ENCODE results near the gene MAP4K4.

The MAP4K4 gene

DNA sequence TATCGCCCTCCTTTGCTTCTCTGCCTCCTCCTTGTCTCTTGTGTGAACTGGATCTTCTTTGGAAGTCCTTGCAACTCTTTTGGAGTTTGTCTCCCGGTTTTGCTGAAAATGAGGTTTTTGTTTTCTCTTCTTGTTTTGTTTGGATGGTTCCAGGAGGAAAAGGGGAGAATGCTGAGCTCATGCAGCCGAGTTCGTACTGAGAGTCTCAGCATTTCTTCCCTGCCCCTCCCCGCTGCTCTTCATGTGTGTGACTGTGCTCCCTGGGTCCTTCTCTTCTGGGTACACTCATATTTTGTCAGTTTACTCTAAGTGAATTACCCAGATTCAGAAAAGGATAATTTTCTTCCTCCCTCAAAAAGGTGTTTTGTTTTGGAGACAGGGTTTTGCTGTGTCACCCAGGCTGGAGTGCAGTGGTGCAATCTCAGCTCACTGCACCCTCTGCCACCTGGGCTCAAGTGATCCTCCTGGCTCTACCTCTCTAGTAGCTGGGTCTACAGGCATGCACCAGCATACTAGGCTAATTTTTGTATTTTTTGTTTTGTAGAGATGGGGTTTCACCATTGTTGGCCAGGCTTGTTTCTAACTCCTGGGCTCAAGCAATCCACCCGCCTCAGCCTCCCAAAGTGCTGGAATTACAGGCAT lies 151.4 kb downstream of the MAP4K4 start:
- Histone ChIP-seq H3K4me3 (ENCODE audit: low read length) (no peak overlapping the region), H3K27me3 (ENCODE audit: insufficient read depth, low read length) (no peaks in the 10 kb centered on the region), H2AFZ (ENCODE audit: low read depth, low read length) (no peak overlapping the region), H3K36me3 (ENCODE audit: insufficient read depth, low read length) (peaks cover 82% of the 10 kb centered on the region), H3K9me3 (ENCODE audit: low read length) (no peaks in the 10 kb centered on the region), H3K4me1 (ENCODE audit: insufficient read depth, low read length) (no peaks in the 10 kb centered on the region)

GRCh38 chr2:101850450-101850849 lies 152.9 kb downstream of the MAP4K4 start:
- no peak overlapping the region for H2AFZ ChIP-seq (ENCODE audit: low read depth, low read length)
- peaks cover 82% of the 10 kb centered on the region for H3K36me3 ChIP-seq (ENCODE audit: insufficient read depth, low read length)
- H3K27me3 ChIP-seq (ENCODE audit: insufficient read depth, low read length): no peaks in the 10 kb centered on the region
- H3K4me1 ChIP-seq (ENCODE audit: insufficient read depth, low read length): no peaks in the 10 kb centered on the region
- H3K4me3 ChIP-seq (ENCODE audit: low read length): no peak overlapping the region
- H3K9me3 ChIP-seq (ENCODE audit: low read length): no peaks in the 10 kb centered on the region

DNA sequence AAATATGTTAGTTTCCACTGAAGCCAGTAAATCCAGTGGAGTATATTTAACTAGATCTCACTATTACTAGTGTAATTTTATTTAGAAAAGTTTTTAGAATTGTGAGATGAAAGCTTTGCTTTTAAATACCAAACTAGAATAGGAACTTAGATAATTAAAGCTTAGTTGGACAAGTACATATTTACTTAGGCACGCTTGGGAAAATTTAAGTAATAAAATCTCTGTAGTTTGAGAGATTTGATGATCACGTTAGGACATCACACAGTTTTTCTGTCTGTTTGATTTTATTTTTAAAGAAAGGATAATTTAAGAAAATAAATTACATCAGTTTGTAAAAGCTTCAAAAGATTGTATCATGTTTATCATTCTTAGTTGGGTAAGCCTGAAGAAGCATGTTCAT lies 153.5 kb downstream of the MAP4K4 start:
- Histone ChIP-seq H3K4me3 (ENCODE audit: low read length) (no peak overlapping the region), H3K27me3 (ENCODE audit: insufficient read depth, low read length) (no peaks in the 10 kb centered on the region), H3K4me1 (ENCODE audit: insufficient read depth, low read length) (no peaks in the 10 kb centered on the region), H2AFZ (ENCODE audit: low read depth, low read length) (no peak overlapping the region), H3K36me3 (ENCODE audit: insufficient read depth, low read length) (peaks cover 83% of the 10 kb centered on the region), H3K9me3 (ENCODE audit: low read length) (no peaks in the 10 kb centered on the region)

GRCh38 chr2:101852824-101853223 lies 155.3 kb downstream of the MAP4K4 start:
- Histone ChIP-seq H3K4me3 (ENCODE audit: low read length) (no peak overlapping the region), H3K4me1 (ENCODE audit: insufficient read depth, low read length) (no peaks in the 10 kb centered on the region), H2AFZ (ENCODE audit: low read depth, low read length) (no peak overlapping the region), H3K9me3 (ENCODE audit: low read length) (no peaks in the 10 kb centered on the region), H3K27me3 (ENCODE audit: insufficient read depth, low read length) (no peaks in the 10 kb centered on the region), H3K36me3 (ENCODE audit: insufficient read depth, low read length) (peaks cover 84% of the 10 kb centered on the region)

DNA sequence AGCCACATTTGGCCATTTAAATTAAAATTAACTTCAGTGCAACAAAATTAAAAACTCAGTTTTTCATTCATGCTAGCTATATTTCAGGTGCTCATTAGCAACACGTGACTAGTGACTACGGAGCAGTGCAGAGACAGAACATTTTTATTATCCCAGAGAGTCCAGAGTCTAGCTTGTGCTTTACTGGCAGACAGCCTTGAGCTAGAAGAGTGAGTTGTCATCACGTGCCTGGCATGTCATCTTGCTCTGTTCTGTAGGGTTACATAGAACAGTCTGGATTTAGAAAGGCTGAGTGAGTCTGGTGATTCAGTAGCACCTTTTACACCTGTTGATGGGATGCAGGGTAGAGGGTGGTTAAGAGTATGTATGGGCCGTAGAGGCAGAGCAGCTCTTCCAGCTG lies 157.4 kb downstream of the MAP4K4 start:
- Histone ChIP-seq H3K4me3 (ENCODE audit: low read length) (no peak overlapping the region), H3K36me3 (ENCODE audit: insufficient read depth, low read length) (peaks cover 82% of the 10 kb centered on the region), H3K4me1 (ENCODE audit: insufficient read depth, low read length) (no peaks in the 10 kb centered on the region), H2AFZ (ENCODE audit: low read depth, low read length) (no peak overlapping the region), H3K27me3 (ENCODE audit: insufficient read depth, low read length) (no peaks in the 10 kb centered on the region), H3K9me3 (ENCODE audit: low read length) (no peaks in the 10 kb centered on the region)

GRCh38 chr2:101855776-101856175 lies 158.3 kb downstream of the MAP4K4 start:
- Histone ChIP-seq H3K4me3 (ENCODE audit: low read length) (no peak overlapping the region), H3K9me3 (ENCODE audit: low read length) (no peaks in the 10 kb centered on the region), H3K36me3 (ENCODE audit: insufficient read depth, low read length) (peaks cover 85% of the 10 kb centered on the region), H3K4me1 (ENCODE audit: insufficient read depth, low read length) (no peaks in the 10 kb centered on the region), H3K27me3 (ENCODE audit: insufficient read depth, low read length) (no peaks in the 10 kb centered on the region), H2AFZ (ENCODE audit: low read depth, low read length) (no peak overlapping the region)

GRCh38 chr2:101858246-101858645 lies 160.7 kb downstream of the MAP4K4 start:
- peaks cover 87% of the 10 kb centered on the region for H3K36me3 ChIP-seq (ENCODE audit: insufficient read depth, low read length)
- no peaks in the 10 kb centered on the region for H3K27me3 ChIP-seq (ENCODE audit: insufficient read depth, low read length)
- no peaks in the 10 kb centered on the region for H3K4me1 ChIP-seq (ENCODE audit: insufficient read depth, low read length)

GRCh38 chr2:101858910-101859309 lies 161.4 kb downstream of the MAP4K4 start:
- H2AFZ ChIP-seq (ENCODE audit: low read depth, low read length): no peak overlapping the region
- H3K27me3 ChIP-seq (ENCODE audit: insufficient read depth, low read length): no peaks in the 10 kb centered on the region
- H3K4me1 ChIP-seq (ENCODE audit: insufficient read depth, low read length): no peaks in the 10 kb centered on the region
- peaks cover 89% of the 10 kb centered on the region for H3K36me3 ChIP-seq (ENCODE audit: insufficient read depth, low read length)
- H3K9me3 ChIP-seq (ENCODE audit: low read length): no peaks in the 10 kb centered on the region
- no peak overlapping the region for H3K4me3 ChIP-seq (ENCODE audit: low read length)

More at GRCh38 chr2:101858246-101858645, 160.7 kb downstream of the MAP4K4 start:
- Histone ChIP-seq H2AFZ (ENCODE audit: low read depth, low read length) (no peak overlapping the region), H3K4me3 (ENCODE audit: low read length) (no peak overlapping the region), H3K9me3 (ENCODE audit: low read length) (no peaks in the 10 kb centered on the region)

- H3K9me3 ChIP-seq (ENCODE audit: low read length): no peaks in the 10 kb centered on the region
- H3K36me3 ChIP-seq (ENCODE audit: insufficient read depth, low read length): peaks cover 86% of the 10 kb centered on the region
- H3K4me1 ChIP-seq (ENCODE audit: insufficient read depth, low read length): no peaks in the 10 kb centered on the region
Observed at GRCh38 chr2:101859604-101860003, 162.1 kb downstream of the MAP4K4 start.

GRCh38 chr2:101860157-101860556 lies 162.7 kb downstream of the MAP4K4 start:
- H3K36me3 ChIP-seq (ENCODE audit: insufficient read depth, low read length): peaks cover 86% of the 10 kb centered on the region

More at GRCh38 chr2:101859604-101860003, 162.1 kb downstream of the MAP4K4 start:
- Histone ChIP-seq H3K27me3 (ENCODE audit: insufficient read depth, low read length) (no peaks in the 10 kb centered on the region), H3K4me3 (ENCODE audit: low read length) (no peak overlapping the region), H2AFZ (ENCODE audit: low read depth, low read length) (no peak overlapping the region)

DNA sequence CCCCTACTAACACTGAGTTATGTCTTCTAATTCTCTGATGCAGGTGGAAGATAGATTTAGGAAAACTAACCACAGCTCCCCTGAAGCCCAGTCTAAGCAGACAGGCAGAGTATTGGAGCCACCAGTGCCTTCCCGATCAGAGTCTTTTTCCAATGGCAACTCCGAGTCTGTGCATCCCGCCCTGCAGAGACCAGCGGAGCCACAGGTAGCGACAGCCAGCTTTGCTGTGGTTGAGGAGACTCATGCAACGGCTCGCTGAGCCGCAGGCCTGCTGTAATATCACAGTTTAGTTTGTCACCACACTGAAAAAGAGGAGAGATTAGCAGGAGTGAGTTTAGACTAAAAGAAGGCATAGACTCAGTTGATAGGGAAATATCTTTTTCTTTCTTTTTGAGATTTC lies 163.3 kb downstream of the MAP4K4 start:
- Histone ChIP-seq H3K9me3 (ENCODE audit: low read length) (no peaks in the 10 kb centered on the region), H2AFZ (ENCODE audit: low read depth, low read length) (no peak overlapping the region), H3K36me3 (ENCODE audit: insufficient read depth, low read length) (peaks cover 86% of the 10 kb centered on the region), H3K27me3 (ENCODE audit: insufficient read depth, low read length) (no peaks in the 10 kb centered on the region), H3K4me1 (ENCODE audit: insufficient read depth, low read length) (no peaks in the 10 kb centered on the region), H3K4me3 (ENCODE audit: low read length) (no peak overlapping the region)

More at GRCh38 chr2:101860157-101860556, 162.7 kb downstream of the MAP4K4 start:
- H3K9me3 ChIP-seq (ENCODE audit: low read length): no peaks in the 10 kb centered on the region
- no peaks in the 10 kb centered on the region for H3K4me1 ChIP-seq (ENCODE audit: insufficient read depth, low read length)
- no peak overlapping the region for H2AFZ ChIP-seq (ENCODE audit: low read depth, low read length)
- no peaks in the 10 kb centered on the region for H3K27me3 ChIP-seq (ENCODE audit: insufficient read depth, low read length)
- no peak overlapping the region for H3K4me3 ChIP-seq (ENCODE audit: low read length)

DNA sequence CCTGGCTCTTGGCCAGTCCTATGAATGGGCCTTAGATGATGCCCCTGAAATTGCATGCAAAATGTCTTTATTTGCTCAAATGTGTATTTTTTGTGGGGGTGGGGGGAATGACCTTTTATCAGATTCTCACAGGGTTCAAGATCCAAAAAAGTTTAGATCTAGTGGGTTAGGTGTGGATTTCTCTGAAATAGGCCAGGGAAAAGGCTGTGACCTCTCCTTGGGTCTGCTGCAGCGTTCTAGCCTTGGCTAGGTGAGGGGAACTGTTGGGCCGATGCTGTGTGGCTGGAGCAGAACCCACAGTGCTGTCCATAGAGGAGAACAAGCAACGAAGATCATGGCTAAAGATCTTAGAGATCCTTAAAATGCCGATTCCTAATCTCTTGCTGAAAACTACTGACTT lies 163.9 kb downstream of the MAP4K4 start:
- no peak overlapping the region for H2AFZ ChIP-seq (ENCODE audit: low read depth, low read length)
- peaks cover 86% of the 10 kb centered on the region for H3K36me3 ChIP-seq (ENCODE audit: insufficient read depth, low read length)
- H3K9me3 ChIP-seq (ENCODE audit: low read length): no peaks in the 10 kb centered on the region
- H3K4me1 ChIP-seq (ENCODE audit: insufficient read depth, low read length): no peaks in the 10 kb centered on the region
- H3K27me3 ChIP-seq (ENCODE audit: insufficient read depth, low read length): no peaks in the 10 kb centered on the region
- H3K4me3 ChIP-seq (ENCODE audit: low read length): no peak overlapping the region

GRCh38 chr2:101863534-101863933 lies 166.0 kb downstream of the MAP4K4 start:
- Histone ChIP-seq H3K4me3 (ENCODE audit: low read length) (no peak overlapping the region), H3K27me3 (ENCODE audit: insufficient read depth, low read length) (no peaks in the 10 kb centered on the region), H3K36me3 (ENCODE audit: insufficient read depth, low read length) (peaks cover 89% of the 10 kb centered on the region), H2AFZ (ENCODE audit: low read depth, low read length) (no peak overlapping the region), H3K9me3 (ENCODE audit: low read length) (no peaks in the 10 kb centered on the region), H3K4me1 (ENCODE audit: insufficient read depth, low read length) (no peaks in the 10 kb centered on the region)

- Histone ChIP-seq H2AFZ (ENCODE audit: low read depth, low read length) (no peak overlapping the region), H3K27me3 (ENCODE audit: insufficient read depth, low read length) (no peaks in the 10 kb centered on the region), H3K4me3 (ENCODE audit: low read length) (no peak overlapping the region), H3K9me3 (ENCODE audit: low read length) (no peaks in the 10 kb centered on the region), H3K4me1 (ENCODE audit: insufficient read depth, low read length) (no peaks in the 10 kb centered on the region), H3K36me3 (ENCODE audit: insufficient read depth, low read length) (peaks cover 89% of the 10 kb centered on the region)
Observed at GRCh38 chr2:101864426-101864825, 166.9 kb downstream of the MAP4K4 start.
